Epithelial cell of esophagus (primary cell): ENCODE measurements around the gene STK40.

Experiments used
- DNase-seq: peaks from one replicate; pipeline ENCODE4 v3.0.0; 2010; ENCODE audit warnings: low read depth
- H3K4me3 ChIP-seq: 2 replicates; pipeline ENCODE4 v1.5.1; 2011; ENCODE audit warnings: mild to moderate bottlenecking, low read length, control low read depth
- CTCF ChIP-seq: IDR thresholded peaks from 2 replicates; pipeline ENCODE4 v1.5.1; 2011; ENCODE audit warnings: low read depth, mild to moderate bottlenecking, low read length, control low read depth, inconsistent platforms; ENCODE audit not compliant: insufficient read depth; ENCODE audit errors: missing control alignments

Gene STK40

GRCh38 chr1:36301220-36301619 is 84.5 kb downstream of the STK40 start:
- DNase-seq = no peak
- no peak overlapping the region for H3K4me3 ChIP-seq
- TF ChIP-seq CTCF = no peak

GRCh38 chr1:36300526-36300925 is 85.2 kb downstream of the STK40 start:
- TF ChIP-seq CTCF = no peak
- H3K4me3 ChIP-seq = no peak overlapping the region
- DNase-seq = peak; percentile 85

- no peak for TF ChIP-seq CTCF
These were observed 87.1 kb downstream of the STK40 start for GRCh38 chr1:36298640-36299039.

GRCh38 chr1:36297062-36297461 is 88.7 kb downstream of the STK40 start:
- no peak for TF ChIP-seq CTCF

More at GRCh38 chr1:36298640-36299039, 87.1 kb downstream of the STK40 start:
- no peak overlapping the region for H3K4me3 ChIP-seq
- DNase-seq = no peak

GRCh38 chr1:36295390-36295789 is 90.3 kb downstream of the STK40 start:
- no peak for TF ChIP-seq CTCF
- no peak for DNase-seq
- no peak overlapping the region for H3K4me3 ChIP-seq

More at GRCh38 chr1:36297062-36297461, 88.7 kb downstream of the STK40 start:
- DNase-seq = peak; percentile 45
- no peak overlapping the region for H3K4me3 ChIP-seq
